ENCODE measurements around the gene EIF4E3.

Gene EIF4E3

GRCh38 chr3:71645140-71645539 lies 80.1 kb downstream of the EIF4E3 start:
- DNase-seq = no peak

- no peak for DNase-seq
Observed at GRCh38 chr3:71641674-71642073, 83.5 kb downstream of the EIF4E3 start.

GRCh38 chr3:71640331-71640983 lies 84.7 kb downstream of the EIF4E3 start:
- DNase-seq = no peak

GRCh38 chr3:71636482-71636881 lies 88.7 kb downstream of the EIF4E3 start:
- DNase-seq = no peak

- DNase-seq = no peak
Observed at GRCh38 chr3:71636001-71636400, 89.2 kb downstream of the EIF4E3 start.

- no peak for DNase-seq
Observed at GRCh38 chr3:71634671-71635070, 90.5 kb downstream of the EIF4E3 start.

- no peak for DNase-seq
Observed at GRCh38 chr3:71629711-71630110, 95.5 kb downstream of the EIF4E3 start.

GRCh38 chr3:71629289-71629688 lies 95.9 kb downstream of the EIF4E3 start:
- DNase-seq = no peak

- DNase-seq = no peak
Observed at GRCh38 chr3:71628522-71628921, 96.7 kb downstream of the EIF4E3 start.

GRCh38 chr3:71625676-71626075 lies 99.5 kb downstream of the EIF4E3 start:
- no peak for DNase-seq

Data from NCI-H748 treated with DMSO at 0.1 percent for 48 hours (cell line).